ENCODE results near the gene TMEFF2. TPM values are rescaled to one million over a fixed set of nuclear protein-coding genes. Genes with fewer than 3 reads are reported as not detected.

The TMEFF2 gene
- total and polyA plus RNA-seq, 10 of the 15 experiments (the other 5 are each of a cell fraction or from before 2014, with no cell fraction given), result not detected

GRCh38 chr2:191968120-191968519 lies 226.6 kb downstream of the TMEFF2 start:
- no peaks in the 10 kb centered on the region; a peak in 1 of 4 replicates for H3K27me3 ChIP-seq (replicated peaks in 1 of 2; ENCODE audit: control insufficient read depth in 2 of 2, insufficient read depth in 2 of 2, low read length in 1 of 2)
- ATAC-seq (no peak), FAIRE-seq (no peak), DNase-seq (ENCODE audit: low read depth, low spot score) (no peak)
- no peaks in the 10 kb centered on the region for H3K79me2 ChIP-seq (ENCODE audit: control insufficient read depth, insufficient read depth, low read length)
- WGBS (ENCODE audit: insufficient coverage, insufficient replicate concordance, low lambda C conversion rate, missing lambda C conversion rate), result 49% methylated on average over 2 of the region's 2 CpGs
- TF ChIP-seq TAF1 (IDR thresholded peaks at IDR 0.05; ENCODE audit: borderline replicate concordance, low read depth, low read length), result no peak
- TF ChIP-seq EP300 (IDR thresholded peaks at IDR 0.05; ENCODE audit: borderline replicate concordance in 1 of 2, control insufficient read depth in 1 of 2, low read depth in 2 of 2, low read length in 2 of 2), result no peak
- TF ChIP-seq, protein P1, sequence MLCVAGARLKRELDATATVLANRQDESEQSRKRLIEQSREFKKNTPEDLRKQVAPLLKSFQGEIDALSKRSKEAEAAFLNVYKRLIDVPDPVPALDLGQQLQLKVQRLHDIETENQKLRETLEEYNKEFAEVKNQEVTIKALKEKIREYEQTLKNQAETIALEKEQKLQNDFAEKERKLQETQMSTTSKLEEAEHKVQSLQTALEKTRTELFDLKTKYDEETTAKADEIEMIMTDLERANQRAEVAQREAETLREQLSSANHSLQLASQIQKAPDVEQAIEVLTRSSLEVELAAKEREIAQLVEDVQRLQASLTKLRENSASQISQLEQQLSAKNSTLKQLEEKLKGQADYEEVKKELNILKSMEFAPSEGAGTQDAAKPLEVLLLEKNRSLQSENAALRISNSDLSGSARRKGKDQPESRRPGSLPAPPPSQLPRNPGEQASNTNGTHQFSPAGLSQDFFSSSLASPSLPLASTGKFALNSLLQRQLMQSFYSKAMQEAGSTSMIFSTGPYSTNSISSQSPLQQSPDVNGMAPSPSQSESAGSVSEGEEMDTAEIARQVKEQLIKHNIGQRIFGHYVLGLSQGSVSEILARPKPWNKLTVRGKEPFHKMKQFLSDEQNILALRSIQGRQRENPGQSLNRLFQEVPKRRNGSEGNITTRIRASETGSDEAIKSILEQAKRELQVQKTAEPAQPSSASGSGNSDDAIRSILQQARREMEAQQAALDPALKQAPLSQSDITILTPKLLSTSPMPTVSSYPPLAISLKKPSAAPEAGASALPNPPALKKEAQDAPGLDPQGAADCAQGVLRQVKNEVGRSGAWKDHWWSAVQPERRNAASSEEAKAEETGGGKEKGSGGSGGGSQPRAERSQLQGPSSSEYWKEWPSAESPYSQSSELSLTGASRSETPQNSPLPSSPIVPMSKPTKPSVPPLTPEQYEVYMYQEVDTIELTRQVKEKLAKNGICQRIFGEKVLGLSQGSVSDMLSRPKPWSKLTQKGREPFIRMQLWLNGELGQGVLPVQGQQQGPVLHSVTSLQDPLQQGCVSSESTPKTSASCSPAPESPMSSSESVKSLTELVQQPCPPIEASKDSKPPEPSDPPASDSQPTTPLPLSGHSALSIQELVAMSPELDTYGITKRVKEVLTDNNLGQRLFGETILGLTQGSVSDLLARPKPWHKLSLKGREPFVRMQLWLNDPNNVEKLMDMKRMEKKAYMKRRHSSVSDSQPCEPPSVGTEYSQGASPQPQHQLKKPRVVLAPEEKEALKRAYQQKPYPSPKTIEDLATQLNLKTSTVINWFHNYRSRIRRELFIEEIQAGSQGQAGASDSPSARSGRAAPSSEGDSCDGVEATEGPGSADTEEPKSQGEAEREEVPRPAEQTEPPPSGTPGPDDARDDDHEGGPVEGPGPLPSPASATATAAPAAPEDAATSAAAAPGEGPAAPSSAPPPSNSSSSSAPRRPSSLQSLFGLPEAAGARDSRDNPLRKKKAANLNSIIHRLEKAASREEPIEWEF (IDR thresholded peaks at IDR 0.05; ENCODE audit: insufficient replicate concordance, low read depth, low read length), result no peak
- no peak for TF ChIP-seq ZNF207 (IDR thresholded peaks at IDR 0.05; ENCODE audit: borderline replicate concordance)
- TF ChIP-seq NR2C1 (IDR thresholded peaks at IDR 0.05), result no peak
- no peak for TF ChIP-seq WRNIP1 (IDR thresholded peaks at IDR 0.05; ENCODE audit: borderline replicate concordance, low read depth, low read length)
- TF ChIP-seq, protein P2, sequence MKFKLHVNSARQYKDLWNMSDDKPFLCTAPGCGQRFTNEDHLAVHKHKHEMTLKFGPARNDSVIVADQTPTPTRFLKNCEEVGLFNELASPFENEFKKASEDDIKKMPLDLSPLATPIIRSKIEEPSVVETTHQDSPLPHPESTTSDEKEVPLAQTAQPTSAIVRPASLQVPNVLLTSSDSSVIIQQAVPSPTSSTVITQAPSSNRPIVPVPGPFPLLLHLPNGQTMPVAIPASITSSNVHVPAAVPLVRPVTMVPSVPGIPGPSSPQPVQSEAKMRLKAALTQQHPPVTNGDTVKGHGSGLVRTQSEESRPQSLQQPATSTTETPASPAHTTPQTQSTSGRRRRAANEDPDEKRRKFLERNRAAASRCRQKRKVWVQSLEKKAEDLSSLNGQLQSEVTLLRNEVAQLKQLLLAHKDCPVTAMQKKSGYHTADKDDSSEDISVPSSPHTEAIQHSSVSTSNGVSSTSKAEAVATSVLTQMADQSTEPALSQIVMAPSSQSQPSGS (IDR thresholded peaks at IDR 0.05; ENCODE audit: low read length), result no peak
- no peak for TF ChIP-seq HCFC1 (IDR thresholded peaks at IDR 0.05; ENCODE audit: low read length)
- TF ChIP-seq NFYB (IDR thresholded peaks at IDR 0.05; ENCODE audit: insufficient read depth, low read depth, low read length), result no peak
- no peak for TF ChIP-seq ASH2L (IDR thresholded peaks at IDR 0.05; ENCODE audit: borderline replicate concordance, low read depth)
- TF ChIP-seq ETV6 (conservative IDR thresholded peaks at IDR 0.05 in 1 of 2, IDR thresholded peaks at IDR 0.05 in 1 of 2; ENCODE audit: borderline replicate concordance in 1 of 2, low read depth in 1 of 2), result no peak
- TF ChIP-seq, protein P3, sequence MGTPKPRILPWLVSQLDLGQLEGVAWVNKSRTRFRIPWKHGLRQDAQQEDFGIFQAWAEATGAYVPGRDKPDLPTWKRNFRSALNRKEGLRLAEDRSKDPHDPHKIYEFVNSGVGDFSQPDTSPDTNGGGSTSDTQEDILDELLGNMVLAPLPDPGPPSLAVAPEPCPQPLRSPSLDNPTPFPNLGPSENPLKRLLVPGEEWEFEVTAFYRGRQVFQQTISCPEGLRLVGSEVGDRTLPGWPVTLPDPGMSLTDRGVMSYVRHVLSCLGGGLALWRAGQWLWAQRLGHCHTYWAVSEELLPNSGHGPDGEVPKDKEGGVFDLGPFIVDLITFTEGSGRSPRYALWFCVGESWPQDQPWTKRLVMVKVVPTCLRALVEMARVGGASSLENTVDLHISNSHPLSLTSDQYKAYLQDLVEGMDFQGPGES (IDR thresholded peaks at IDR 0.05), result no peak
- no peak for TF ChIP-seq SMARCA5 (IDR thresholded peaks at IDR 0.05)
- in situ Hi-C loops (cut with MboI) (no loop called here), intact Hi-C loops (cut with micrococcal nuclease; ENCODE audit: unreplicated experiment) (no loop called here)
- RAD21 ChIA-PET (ENCODE audit: unreplicated experiment), result no interaction called here
- no peak overlapping the region for H3K27ac ChIP-seq (ENCODE audit: control insufficient read depth, insufficient read depth)
- H3K4me2 ChIP-seq (ENCODE audit: control insufficient read depth, insufficient read depth), result no peak overlapping the region
- no peak overlapping the region for H3K9ac ChIP-seq (ENCODE audit: control insufficient read depth, insufficient read depth, low read length)
- POLR2A ChIA-PET, result interaction anchor here (1.4 kb wide), 1 partner anchor 14 kb away, joined by 3 read pairs; no protein-coding TSS in a partner anchor
- SMC1A ChIA-PET (ENCODE audit: uncharacterized antibody, unreplicated experiment), result interaction anchor here (2.2 kb wide), 1 partner anchor 22 kb away, joined by 5 read pairs; no protein-coding TSS in a partner anchor
- no peak overlapping the region for H2AFZ ChIP-seq (ENCODE audit: control insufficient read depth, low read depth, low read length)
- H3K36me3 ChIP-seq (ENCODE audit: control insufficient read depth in 2 of 2, insufficient read depth in 2 of 2, low read length in 1 of 2), result no peaks in the 10 kb centered on the region
- H3K4me1 ChIP-seq (ENCODE audit: control insufficient read depth, insufficient read depth, low read length), result no peaks in the 10 kb centered on the region
- no peaks in the 10 kb centered on the region for H4K20me1 ChIP-seq (ENCODE audit: control insufficient read depth, insufficient read depth)
- H3K9me3 ChIP-seq (replicated peaks; ENCODE audit: control insufficient read depth, insufficient read depth, low read length), result no peaks in the 10 kb centered on the region
- CTCF ChIA-PET, result no interaction called here
- no TSS peak for BruUV-seq (replicated peaks)
- no peak overlapping the region for H3K4me3 ChIP-seq
